Activated T-helper 2 cell treated with anti-CD3 and anti-CD28 coated beads, Interferon-gamma antibody, Interleukin-2, Interleukin-4, amounts not matched to agents 10 μg/mL and 5 μg/mL and 100 μg/mL, durations not matched to agents 14 hours and 24 hours and 36 hours (primary cell): Measurements from ENCODE around the gene NIF3L1. TPM values are rescaled to one million over a fixed set of nuclear protein-coding genes. Genes with fewer than 3 reads are reported as not detected.
A peak's percentile ranks its signal among the peaks of the same experiment; 100 is the strongest.
"Not testable (repeated sequence)": the region's sequence is repeated elsewhere in the genome, so short reads cannot be mapped to it uniquely, and the experiment has no call there.

Experiments
- DNase-seq: peaks from one replicate; pipeline ENCODE4 v3.0.0; 2021; ENCODE audit warnings: low spot score
- H3K27ac Mint-ChIP-seq: one replicate; pipeline ENCODE4 v1.8.0; 2021; ENCODE audit warnings: mixed read lengths
- H3K27me3 Mint-ChIP-seq: one replicate; pipeline ENCODE4 v1.8.0; 2021; ENCODE audit warnings: low read depth, mixed read lengths
- H3K36me3 Mint-ChIP-seq: one replicate; pipeline ENCODE4 v1.8.0; 2021; ENCODE audit warnings: low read depth, mixed read lengths
- H3K4me1 Mint-ChIP-seq: one replicate; pipeline ENCODE4 v1.8.0; 2021; ENCODE audit warnings: low read depth, mixed read lengths
- H3K4me3 Mint-ChIP-seq: one replicate; pipeline ENCODE4 v1.8.0; 2021; ENCODE audit warnings: low read depth, mild to moderate bottlenecking, moderate library complexity, mixed read lengths
- H3K9me3 Mint-ChIP-seq: one replicate; pipeline ENCODE4 v1.8.0; 2021; ENCODE audit warnings: mixed read lengths
- intact Hi-C: fragments of 100-400 bp; cut with micrococcal nuclease; formaldehyde crosslinking; loops from one replicate; pipeline ENCODE4 v1.15.1; 2023
- total RNA-seq: library from RNA; stranded (reverse); gene quantifications from 2 replicates; pipeline ENCODE4 v1.2.3, GENCODE V29; 2022

Gene NIF3L1
- total RNA-seq, 1 donor from 2014 or later = 23.9 TPM

DNA sequence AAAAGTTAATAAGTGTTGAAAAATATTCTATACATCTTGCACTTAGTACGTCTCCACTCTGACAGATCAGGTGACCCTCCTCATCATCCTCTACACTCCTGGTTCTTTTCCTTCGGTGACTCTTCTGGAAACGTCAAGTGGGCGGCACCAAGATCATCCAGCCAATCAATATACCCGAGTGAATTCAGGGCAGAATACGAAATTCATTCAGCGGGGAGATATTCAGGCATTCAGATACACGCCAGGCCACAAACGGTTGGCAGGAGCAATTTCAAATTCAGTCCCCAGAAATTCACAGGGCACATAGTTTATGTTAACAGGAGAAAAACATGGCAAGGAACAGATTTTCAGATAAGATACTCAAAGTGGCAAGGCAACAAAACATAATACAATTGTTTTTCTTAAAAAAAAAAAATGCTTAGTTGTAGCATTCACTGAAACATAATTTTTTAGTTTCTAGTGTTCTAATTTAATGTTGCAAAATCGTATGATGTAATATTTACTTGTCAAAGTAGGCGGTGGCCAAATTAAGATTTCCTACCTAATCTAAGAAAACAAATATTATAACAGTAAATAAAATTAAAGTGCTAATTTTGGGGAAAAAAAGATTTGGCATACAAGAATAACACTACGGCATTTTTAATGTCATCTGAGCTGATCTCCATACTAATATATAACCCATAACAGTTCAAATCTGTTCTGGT lies 28.9 kb upstream of the NIF3L1 start:
- Mint-ChIP-seq H3K36me3 (peaks cover 78% of the 10 kb centered on the region), H3K4me1 (peaks cover 35% of the 10 kb centered on the region), H3K27ac (peak overlapping the region; percentile 80), H3K27me3 (no peaks in the 10 kb centered on the region), H3K4me3 (peak overlapping the region; percentile 77), H3K9me3 (no peaks in the 10 kb centered on the region)
- intact Hi-C loops = loop anchor here (5.0 to 10.0 kb wide), 3 partner anchors 283 to 1405 kb away; partner anchors contain the start of gene NOP58
- DNase-seq = no peak

- DNase-seq = no peak
- H3K9me3 Mint-ChIP-seq = no peaks in the 10 kb centered on the region
- no peaks in the 10 kb centered on the region for H3K27me3 Mint-ChIP-seq
- H3K4me3 Mint-ChIP-seq = peak overlapping the region; percentile 93
- H3K36me3 Mint-ChIP-seq = peaks cover 72% of the 10 kb centered on the region
- peaks cover 35% of the 10 kb centered on the region for H3K4me1 Mint-ChIP-seq
- intact Hi-C loops = loop anchor here (1.0 to 10.0 kb wide), 4 partner anchors 47 to 1403 kb away; partner anchors contain the start of gene NOP58
- H3K27ac Mint-ChIP-seq = peak overlapping the region; percentile 94
These were observed 27.5 kb upstream of the NIF3L1 start for GRCh38 chr2:200861617-200862155.

DNA sequence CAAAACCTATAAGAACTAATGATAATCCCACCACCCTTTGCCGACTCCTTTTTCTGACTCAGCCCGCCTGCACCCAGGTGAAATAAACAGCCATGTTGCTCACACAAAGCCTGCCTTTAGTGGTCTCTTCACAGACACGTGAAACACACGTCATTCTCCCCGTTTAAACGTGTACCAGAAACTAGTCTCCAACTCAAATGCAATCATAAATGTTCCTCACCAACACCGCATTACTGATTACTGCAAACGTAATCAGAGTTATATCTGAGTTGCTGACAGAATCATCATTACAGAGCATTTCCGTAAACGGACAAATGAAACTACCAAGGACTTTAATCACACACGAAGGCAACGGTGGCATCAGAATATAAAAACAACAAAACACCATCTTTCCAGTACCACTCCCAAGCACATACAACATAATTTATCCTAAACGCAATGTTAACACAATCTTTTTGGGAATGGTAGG lies 26.6 kb upstream of the NIF3L1 start:
- peaks cover 66% of the 10 kb centered on the region for H3K36me3 Mint-ChIP-seq
- intact Hi-C loops = loop anchor here (1.0 to 10.0 kb wide), 4 partner anchors 48 to 1402 kb away; partner anchors contain the start of gene NOP58
- no peaks in the 10 kb centered on the region for H3K27me3 Mint-ChIP-seq
- H3K4me3 Mint-ChIP-seq = peak overlapping the region; percentile 93
- H3K9me3 Mint-ChIP-seq = no peaks in the 10 kb centered on the region
- peak overlapping the region; percentile 94 for H3K27ac Mint-ChIP-seq
- DNase-seq = peak; percentile 58
- peaks cover 33% of the 10 kb centered on the region for H3K4me1 Mint-ChIP-seq

GRCh38 chr2:200863782-200864175 lies 25.4 kb upstream of the NIF3L1 start:
- DNase-seq = no peak
- intact Hi-C loops = loop anchor here (1.0 to 10.0 kb wide), 7 partner anchors 26 to 1401 kb away; partner anchors contain the start of genes NIF3L1, NOP58 and PPIL3
- H3K27me3 Mint-ChIP-seq = no peaks in the 10 kb centered on the region
- H3K4me1 Mint-ChIP-seq = peaks cover 29% of the 10 kb centered on the region
- H3K9me3 Mint-ChIP-seq = no peaks in the 10 kb centered on the region
- H3K4me3 Mint-ChIP-seq = peak overlapping the region; percentile 93
- peaks cover 54% of the 10 kb centered on the region for H3K36me3 Mint-ChIP-seq
- peak overlapping the region; percentile 94 for H3K27ac Mint-ChIP-seq

DNA sequence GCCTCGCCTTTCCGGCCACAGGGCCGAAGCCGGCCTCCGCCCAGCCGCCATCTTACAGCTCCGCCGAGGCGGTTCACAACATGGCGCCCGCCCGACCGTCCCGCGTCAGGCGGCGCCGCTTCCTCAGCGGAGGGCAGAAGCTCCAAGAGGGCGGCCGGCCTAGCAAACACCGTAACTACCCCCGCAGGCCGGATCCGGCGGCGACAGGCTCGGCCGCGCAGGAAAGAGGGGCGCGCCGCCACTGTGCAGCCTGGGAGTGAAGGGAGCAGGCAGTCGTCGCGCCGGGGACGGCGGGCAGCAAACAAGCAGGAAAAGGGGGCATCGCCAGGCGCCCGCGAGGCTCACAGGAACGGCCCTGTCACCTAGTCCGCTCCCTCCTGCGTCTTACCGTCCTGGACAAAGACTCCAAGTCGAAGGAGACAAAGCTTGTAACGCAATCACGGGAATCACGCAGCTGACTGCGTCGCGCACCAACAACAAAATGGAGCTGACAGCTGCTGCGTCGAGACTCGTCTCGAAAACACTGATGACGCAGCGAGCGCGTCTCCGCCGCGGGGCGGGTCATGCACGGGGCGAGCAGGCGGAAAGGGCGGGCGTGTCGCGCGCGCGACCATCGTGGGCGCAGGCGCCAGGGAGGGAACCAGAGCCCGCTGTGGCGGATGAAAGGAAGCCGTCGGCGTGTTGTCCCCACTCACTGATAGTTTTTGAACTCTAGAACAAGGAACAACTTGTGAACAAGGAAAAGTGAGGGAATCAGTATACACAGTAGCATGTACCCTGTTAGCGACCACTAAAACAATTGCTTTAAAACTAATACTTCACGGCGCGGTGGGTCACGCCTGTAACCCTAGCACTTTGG lies 24.8 kb upstream of the NIF3L1 start, which contains the start of gene CLK1:
Gene CLK1, minus strand, starts transcription at position 483 of the 859 bp plus-strand sequence. CDS start 2,796 bp downstream, outside the sequence.
- H3K36me3 Mint-ChIP-seq = peaks cover 53% of the 10 kb centered on the region
- no peaks in the 10 kb centered on the region for H3K27me3 Mint-ChIP-seq
- peak; percentile 91 for DNase-seq
- no peaks in the 10 kb centered on the region for H3K9me3 Mint-ChIP-seq
- H3K4me1 Mint-ChIP-seq = peaks cover 32% of the 10 kb centered on the region
- peak within 1 kb of the TSS; percentile 93 for H3K4me3 Mint-ChIP-seq
- intact Hi-C loops = loop anchor here (1.0 to 10.0 kb wide), 7 partner anchors 25 to 1400 kb away; partner anchors contain the start of genes NIF3L1, NOP58 and PPIL3
- H3K27ac Mint-ChIP-seq = peak within 1 kb of the TSS; percentile 94

GRCh38 chr2:200869014-200869413 lies 20.2 kb upstream of the NIF3L1 start:
- H3K27ac Mint-ChIP-seq = no peak overlapping the region
- no peak for DNase-seq
- no peak overlapping the region for H3K4me3 Mint-ChIP-seq
- intact Hi-C loops = loop anchor here (10.0 kb wide), 1 partner anchor 1396 kb away; the partner anchor contains the start of gene NOP58
- no peaks in the 10 kb centered on the region for H3K27me3 Mint-ChIP-seq
- H3K36me3 Mint-ChIP-seq = peaks cover 42% of the 10 kb centered on the region
- H3K4me1 Mint-ChIP-seq = peaks cover 20% of the 10 kb centered on the region
- H3K9me3 Mint-ChIP-seq = no peaks in the 10 kb centered on the region

GRCh38 chr2:200871151-200871550 lies 18.0 kb upstream of the NIF3L1 start:
- DNase-seq = no peak
- no peaks in the 10 kb centered on the region for H3K9me3 Mint-ChIP-seq
- H3K27me3 Mint-ChIP-seq = no peaks in the 10 kb centered on the region
- intact Hi-C loops = no loop called here
- H3K4me1 Mint-ChIP-seq = peaks cover 14% of the 10 kb centered on the region
- peaks cover 60% of the 10 kb centered on the region for H3K36me3 Mint-ChIP-seq
- H3K4me3 Mint-ChIP-seq = no peak overlapping the region
- H3K27ac Mint-ChIP-seq = no peak overlapping the region

- no peak overlapping the region for H3K27ac Mint-ChIP-seq
- H3K9me3 Mint-ChIP-seq = no peaks in the 10 kb centered on the region
- H3K27me3 Mint-ChIP-seq = no peaks in the 10 kb centered on the region
- H3K4me3 Mint-ChIP-seq = no peak overlapping the region
- intact Hi-C loops = no loop called here
- DNase-seq = no peak
- peaks cover 14% of the 10 kb centered on the region for H3K4me1 Mint-ChIP-seq
- peaks cover 70% of the 10 kb centered on the region for H3K36me3 Mint-ChIP-seq
These were observed 15.6 kb upstream of the NIF3L1 start for GRCh38 chr2:200873560-200873959.

DNA sequence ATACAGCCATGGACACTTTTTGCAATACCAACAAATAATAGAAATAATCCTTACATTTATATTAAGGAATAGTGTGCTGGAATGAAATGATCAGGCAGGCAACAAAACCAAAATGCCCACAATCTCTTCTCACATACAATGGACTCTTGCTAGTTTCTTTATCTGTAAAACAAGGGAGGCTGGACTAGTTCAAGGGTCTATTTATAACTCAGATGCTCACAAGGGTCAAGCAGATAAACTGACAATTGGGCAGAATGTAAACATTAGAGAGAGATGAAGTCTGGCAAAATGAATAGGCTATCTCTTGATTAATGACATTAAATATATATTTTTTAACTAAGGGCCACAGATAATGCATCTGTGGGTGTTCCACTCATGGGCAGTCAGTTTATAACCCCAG lies 11.7 kb upstream of the NIF3L1 start:
- Mint-ChIP-seq H3K27ac (no peak overlapping the region), H3K27me3 (no peaks in the 10 kb centered on the region), H3K4me3 (no peak overlapping the region), H3K36me3 (peaks cover 78% of the 10 kb centered on the region), H3K9me3 (no peaks in the 10 kb centered on the region), H3K4me1 (peaks cover 3% of the 10 kb centered on the region)
- DNase-seq = no peak
- intact Hi-C loops = no loop called here

- Mint-ChIP-seq H3K36me3 (peaks cover 78% of the 10 kb centered on the region), H3K27ac (no peak overlapping the region), H3K4me1 (peaks cover 3% of the 10 kb centered on the region), H3K9me3 (no peaks in the 10 kb centered on the region), H3K27me3 (no peaks in the 10 kb centered on the region), H3K4me3 (no peak overlapping the region)
- DNase-seq = no peak
- intact Hi-C loops = no loop called here
These were observed 10.8 kb upstream of the NIF3L1 start for GRCh38 chr2:200878289-200878880.

GRCh38 chr2:200881715-200882249 lies 7.4 kb upstream of the NIF3L1 start:
- H3K4me3 Mint-ChIP-seq, intact Hi-C loops, H3K27me3 Mint-ChIP-seq, DNase-seq, H3K9me3 Mint-ChIP-seq, H3K27ac Mint-ChIP-seq: not testable (repeated sequence)
- peaks cover 16% of the 10 kb centered on the region for H3K4me1 Mint-ChIP-seq
- H3K36me3 Mint-ChIP-seq = peaks cover 74% of the 10 kb centered on the region

- H3K27me3 Mint-ChIP-seq = no peaks in the 10 kb centered on the region
- peaks cover 13% of the 10 kb centered on the region for H3K4me1 Mint-ChIP-seq
- no peak overlapping the region for H3K4me3 Mint-ChIP-seq
- H3K36me3 Mint-ChIP-seq = peaks cover 61% of the 10 kb centered on the region
- intact Hi-C loops = no loop called here
- no peak for DNase-seq
- H3K9me3 Mint-ChIP-seq = no peaks in the 10 kb centered on the region
- H3K27ac Mint-ChIP-seq = peak overlapping the region; percentile 1
These were observed 10.3 kb downstream of the NIF3L1 start for GRCh38 chr2:200899482-200899881.
